ENCODE measurements around the gene PSMB10.

PSMB10 gene

DNA sequence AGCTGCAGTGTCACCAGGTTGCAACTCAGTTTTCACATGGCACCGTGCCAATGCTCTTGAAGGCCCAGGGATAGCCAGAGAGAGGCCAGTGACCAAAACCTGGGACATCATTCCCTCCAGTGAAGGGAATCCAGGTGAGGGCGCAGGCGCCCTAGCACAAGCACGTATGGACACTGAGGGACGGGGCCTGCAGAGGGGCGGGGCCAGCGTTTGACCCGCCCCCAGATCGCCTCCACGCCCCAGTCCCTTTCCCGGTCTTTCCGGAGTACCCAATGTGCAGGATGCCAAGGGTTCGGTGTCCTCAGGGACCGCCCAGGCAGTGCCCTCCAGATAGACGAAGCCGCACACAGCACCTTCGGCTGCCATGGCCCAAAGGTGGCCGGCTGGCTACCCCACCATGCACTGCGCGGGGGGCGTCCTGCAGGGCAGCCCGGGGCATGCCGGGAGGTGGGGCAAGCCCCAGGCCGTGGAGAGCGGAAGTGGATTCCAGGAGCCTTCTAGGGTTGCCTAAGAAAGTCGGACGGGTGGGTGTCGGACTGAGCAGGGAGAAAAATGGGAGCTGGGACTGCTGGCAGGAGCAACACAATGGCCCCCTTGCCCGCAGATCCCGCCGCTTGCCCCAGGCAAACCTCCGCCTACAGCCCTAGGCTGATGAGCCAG, 27.1 kb upstream of the PSMB10 start:
- no peak for DNase-seq (ENCODE audit: low read depth)

DNA sequence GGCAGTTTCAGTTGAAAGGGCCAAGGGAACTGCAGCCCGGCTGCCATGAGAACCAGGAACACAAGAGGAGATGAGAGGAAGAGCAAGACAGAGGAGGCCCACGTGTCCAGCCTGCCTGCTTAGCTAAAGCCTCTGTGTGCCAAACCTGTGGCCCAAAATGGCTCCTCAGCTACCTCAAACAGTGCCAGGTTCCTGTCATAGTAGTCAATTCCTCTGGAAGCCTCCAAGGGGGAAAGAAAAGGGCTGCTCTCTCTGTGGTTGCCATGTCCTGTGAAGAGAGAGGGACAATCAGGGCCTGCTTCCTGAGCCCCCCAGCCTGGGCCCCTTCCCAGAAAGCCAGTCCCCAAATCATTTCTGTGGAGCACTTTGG, 26.6 kb upstream of the PSMB10 start:
- DNase-seq (ENCODE audit: low read depth), result no peak

DNA sequence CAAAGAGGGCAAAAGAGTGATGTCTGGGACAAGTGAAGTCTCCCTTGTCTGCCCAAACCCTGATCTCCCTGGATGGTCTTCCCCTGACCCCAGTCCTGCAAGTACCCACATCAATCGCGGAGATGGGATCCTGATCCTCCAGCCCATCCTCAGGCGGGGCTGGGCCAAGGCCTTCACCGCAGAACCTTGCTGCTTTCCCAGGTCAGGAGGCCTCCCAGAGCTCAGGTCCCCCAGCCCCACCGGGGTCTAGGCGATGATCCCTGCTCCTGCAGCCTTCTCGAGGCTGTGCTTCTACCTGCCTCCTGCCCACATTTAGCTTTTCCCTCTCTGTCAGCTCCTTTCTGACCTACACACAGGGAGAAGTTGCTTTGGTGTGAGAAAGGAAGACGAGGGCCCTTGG, 25.5 kb upstream of the PSMB10 start:
- DNase-seq (ENCODE audit: low read depth), result no peak

DNA sequence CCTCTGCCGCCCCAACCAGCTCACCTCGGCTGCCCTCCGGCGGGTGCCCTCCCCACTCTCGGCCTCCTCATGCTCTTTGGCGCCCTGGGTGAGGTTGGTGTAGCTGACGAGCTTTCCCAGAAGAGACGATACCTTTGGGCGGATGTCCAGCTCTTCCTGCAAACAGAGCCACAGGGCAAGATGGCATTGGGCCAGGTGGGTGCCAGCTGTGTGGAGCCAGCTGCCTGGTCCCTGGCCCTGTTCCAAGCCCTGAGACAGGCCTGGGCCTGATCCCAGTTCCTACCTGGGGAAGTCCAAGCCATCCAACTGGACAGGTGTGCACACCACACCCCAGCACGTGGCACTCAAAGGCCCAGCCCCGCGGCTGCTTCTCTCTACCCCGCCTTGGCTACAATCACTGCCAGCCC, 24.9 kb upstream of the PSMB10 start:
- no peak for DNase-seq (ENCODE audit: low read depth)

DNA sequence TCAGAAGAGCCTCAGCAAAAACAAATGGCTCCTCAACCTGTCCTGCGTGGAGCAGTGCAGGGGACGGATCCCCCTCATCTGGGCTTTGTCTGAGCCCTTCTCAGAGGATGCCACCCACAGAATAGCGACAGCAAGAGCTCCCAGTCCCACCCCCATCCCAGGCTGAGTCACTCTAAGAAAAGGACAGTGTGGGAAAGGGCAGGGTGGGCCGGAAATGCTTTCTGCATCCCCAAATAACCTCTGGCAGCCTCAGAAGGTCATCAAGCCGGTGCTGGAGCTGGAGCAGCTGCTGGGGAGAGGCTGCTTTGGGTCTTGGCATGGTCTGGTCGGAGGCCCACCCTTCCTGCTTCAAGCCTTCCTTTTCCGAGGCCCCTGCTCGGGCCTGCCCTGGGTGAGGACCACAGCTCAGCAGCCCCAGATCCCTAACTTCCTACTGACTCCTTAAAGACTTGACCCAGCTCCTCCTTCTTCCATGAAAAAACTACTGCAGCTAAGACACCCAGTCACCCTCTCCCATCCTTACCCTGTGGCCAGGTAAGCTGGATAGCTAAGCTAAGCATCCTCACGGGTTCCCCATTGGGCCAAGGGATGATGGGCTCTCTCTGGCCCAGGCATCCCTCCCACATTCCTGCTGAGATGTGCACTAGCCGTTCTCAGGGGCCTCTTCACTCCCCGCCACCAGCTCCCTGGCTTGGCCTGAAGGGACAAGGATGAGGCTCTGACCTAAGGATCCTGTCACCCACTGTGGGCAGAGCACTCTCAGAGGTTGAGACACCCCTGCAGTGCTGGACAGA, 23.1 kb upstream of the PSMB10 start:
- no peak for DNase-seq (ENCODE audit: low read depth)

DNA sequence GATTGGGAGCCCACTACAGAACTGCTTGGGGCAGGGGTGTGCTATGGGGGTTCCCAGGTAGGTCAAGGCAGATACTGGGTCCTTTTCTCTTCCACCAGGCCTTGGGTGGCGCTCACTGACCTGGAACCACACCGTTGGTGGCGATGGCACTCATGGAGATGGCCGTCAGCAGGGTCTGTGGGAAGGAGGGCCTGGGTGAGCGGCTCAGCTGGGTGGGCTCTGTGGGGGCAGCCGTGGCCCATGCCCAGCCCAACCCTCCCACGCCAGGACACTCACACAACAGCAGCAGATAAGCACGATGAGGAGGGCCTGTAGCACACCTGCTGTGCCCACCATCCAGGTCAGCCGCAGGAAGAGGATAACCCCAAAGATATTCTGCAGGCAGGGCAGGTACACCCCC, 21.0 kb upstream of the PSMB10 start:
- no peak for DNase-seq (ENCODE audit: low read depth)

GRCh38 chr16:67954421-67955196, 18.0 kb upstream of the PSMB10 start:
- DNase-seq (ENCODE audit: low read depth), result no peak

DNA sequence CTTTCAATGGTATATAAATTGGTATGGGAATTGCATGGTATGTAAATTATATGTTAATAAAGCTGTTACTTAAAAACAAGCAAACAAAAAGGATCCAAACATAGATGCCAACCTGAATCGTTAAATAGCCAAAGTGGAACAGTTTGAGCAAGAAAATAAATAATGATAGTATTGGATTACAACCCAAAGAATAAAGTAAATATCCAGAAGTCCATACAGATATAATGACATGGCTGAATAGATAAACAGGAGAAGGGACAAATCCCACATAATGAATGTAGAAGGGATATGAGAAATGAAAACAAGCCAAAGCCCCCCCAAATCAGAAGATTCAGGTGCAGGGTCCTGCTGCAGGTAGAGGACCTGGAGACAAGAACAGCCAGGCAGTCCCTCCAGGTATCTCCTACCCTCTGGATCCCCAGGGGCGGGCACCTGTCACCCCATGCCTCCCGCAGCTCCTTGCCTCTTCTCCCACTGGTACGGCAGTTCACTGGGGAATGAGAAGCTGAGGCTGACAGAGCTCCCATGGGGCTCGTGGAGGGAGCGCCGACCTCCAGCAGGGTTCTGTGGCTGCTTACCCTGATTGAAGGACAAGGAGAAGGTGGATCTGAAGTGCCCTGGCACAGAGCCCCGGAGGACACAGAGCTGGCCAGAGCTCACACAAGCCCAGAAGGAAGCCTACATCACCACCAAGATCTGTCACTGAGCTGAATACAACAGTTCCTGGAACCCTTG, 17.2 kb upstream of the PSMB10 start:
- DNase-seq (ENCODE audit: low read depth), result no peak

DNA sequence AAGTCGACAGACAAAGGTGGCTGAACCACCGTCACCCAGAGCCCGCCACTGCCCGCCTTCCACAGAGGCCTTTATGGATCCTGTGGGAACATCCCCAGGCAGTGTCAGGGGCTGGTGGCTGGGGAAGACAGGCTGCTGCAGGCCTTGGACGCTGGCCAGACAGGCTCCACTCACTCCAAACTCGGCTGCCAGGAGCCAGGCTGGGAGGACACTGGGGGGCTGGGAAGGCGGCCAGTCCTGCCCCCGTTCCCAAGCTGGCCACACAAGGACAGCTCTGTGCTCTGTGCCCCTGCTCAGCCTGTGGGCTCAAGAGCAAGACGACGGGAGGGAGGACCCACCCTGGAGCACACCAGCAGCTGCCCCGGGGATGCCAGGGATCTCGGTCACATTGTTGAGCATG, 14.8 kb upstream of the PSMB10 start:
- no peak for DNase-seq (ENCODE audit: low read depth)

DNA sequence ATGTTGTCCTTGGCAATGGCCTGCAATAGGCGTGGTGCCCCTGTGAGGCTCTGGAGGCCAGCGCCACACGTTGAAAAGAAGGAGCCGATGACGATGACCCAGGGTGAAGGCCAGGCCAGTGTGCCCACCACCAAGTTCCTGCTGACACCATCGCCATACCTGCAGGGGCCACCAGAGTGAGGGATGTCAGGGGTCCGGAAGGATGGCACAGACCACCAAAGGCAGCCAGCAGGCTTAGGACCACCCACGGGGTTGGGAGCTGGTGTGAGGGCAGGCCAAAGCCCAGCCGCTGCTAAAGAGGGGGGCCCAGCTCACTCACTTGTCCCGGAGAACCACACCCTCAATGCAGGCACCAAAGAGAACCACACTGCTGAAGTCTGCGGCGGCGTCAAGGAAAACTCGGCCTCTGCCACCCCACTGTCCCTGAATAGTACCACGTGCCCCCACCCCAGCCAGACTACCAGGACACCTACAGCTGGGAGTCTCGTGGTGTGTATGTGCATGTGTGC, 13.7 kb upstream of the PSMB10 start:
- no peak for DNase-seq (ENCODE audit: low read depth)

GRCh38 chr16:67949645-67950044, 13.0 kb upstream of the PSMB10 start:
- no peak for DNase-seq (ENCODE audit: low read depth)

GRCh38 chr16:67948015-67948414, 11.4 kb upstream of the PSMB10 start:
- DNase-seq (ENCODE audit: low read depth), result no peak

DNA sequence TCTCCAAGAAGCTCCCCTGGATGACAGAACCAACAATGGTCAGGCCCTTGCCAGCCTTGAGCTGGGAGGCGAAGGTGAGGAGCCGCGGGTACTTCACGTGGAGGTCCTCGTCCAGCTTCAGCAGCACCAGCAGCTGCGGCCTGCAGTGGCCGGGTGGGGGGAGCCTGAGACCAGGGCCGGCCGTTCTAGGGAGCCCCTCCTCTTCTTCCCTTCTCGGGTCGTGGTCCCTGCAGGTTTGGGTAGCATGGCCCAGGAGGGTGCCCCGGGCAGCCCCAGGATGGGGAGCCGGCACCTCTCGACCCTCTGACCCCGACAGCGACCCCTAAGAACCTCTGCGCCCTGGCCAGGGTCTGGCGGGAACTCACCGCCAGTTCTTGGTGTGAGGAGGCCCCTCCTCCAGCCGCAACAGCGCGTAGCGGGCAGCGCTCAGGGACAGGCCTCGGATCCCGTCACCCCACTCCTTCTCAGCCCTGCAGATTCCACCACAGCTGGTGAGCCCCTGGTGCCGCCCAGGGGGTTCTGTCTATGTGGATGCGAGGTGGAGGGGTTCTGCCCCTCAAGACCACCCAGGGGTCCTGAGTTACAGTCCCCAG, 10.4 kb upstream of the PSMB10 start:
- DNase-seq (ENCODE audit: low read depth), result no peak

DNA sequence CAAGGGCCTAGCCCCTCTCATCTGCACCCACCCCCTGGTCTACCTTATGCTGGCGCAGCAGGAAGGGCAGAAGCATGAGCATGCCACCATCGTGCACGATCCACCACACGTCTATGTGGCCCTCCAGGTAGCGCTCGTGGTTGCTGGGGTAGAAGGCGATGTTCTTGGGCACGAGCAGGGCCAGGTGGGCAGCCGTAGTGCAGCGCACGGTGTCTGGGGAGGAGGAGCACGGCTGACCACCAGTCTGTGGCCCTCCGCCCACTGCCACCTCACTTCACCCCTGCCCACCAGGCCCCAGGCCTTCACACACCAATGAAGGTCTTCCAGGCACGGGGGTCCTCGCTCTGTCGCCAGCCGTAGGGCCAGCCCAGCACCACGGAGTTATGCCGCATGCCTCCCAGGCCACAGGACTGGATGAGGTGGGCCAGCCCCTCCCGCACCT, 9.5 kb upstream of the PSMB10 start:
- DNase-seq (ENCODE audit: low read depth), result no peak

GRCh38 chr16:67945392-67945933, 8.8 kb upstream of the PSMB10 start:
- no peak for DNase-seq (ENCODE audit: low read depth)

- DNase-seq (ENCODE audit: low read depth), result no peak
Observed at GRCh38 chr16:67944690-67945391, 8.2 kb upstream of the PSMB10 start.

DNA sequence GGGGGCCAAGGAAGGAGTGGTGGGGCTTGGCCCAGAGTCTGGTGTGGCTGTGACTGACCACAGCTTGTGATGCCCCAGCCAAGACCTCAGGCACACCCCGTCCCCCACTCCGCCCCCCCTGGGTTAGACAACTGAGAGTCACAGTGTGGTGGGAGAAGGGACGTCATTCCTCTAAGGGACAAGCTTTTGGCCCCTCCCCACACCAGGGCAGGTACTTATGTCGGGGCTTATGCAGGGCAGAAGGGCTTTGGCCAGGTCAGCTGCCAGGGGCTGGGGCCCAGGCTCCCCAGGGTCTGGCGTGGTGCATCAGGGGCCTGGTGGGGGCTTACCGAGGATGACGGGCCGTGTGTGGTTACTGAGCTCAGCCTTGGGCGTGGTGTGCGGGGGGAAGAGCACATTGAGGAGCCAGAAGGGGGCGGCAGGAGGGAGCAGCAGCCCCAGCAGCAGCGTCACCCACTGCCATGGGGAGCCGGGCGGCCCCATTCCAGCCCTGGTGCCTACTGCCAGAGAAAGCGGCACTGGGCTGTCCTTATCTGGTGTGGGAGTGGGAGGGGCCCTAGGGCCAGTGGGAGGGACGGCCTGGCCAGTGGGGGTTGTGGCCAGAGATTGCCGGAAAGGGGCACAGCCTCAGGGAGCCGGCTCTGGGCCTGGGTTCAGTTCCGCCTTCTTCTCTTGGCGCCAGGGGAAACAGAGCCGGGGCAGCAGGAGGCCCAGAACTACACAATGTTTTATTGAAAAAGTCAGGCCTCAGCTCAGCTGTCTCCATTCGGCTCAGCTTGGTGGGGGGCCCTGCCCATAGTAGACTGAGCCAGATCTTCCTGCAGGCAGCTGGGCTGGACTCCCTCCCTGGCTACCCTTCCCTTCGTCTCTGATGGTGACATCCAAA, 7.2 kb upstream of the PSMB10 start, which contains the start of gene LCAT:
Gene LCAT, minus strand, starts transcription at position 502 of the 886 bp plus-strand sequence. Its CDS starts 19 bp downstream, at position 483.
- no peak for DNase-seq (ENCODE audit: low read depth)

DNA sequence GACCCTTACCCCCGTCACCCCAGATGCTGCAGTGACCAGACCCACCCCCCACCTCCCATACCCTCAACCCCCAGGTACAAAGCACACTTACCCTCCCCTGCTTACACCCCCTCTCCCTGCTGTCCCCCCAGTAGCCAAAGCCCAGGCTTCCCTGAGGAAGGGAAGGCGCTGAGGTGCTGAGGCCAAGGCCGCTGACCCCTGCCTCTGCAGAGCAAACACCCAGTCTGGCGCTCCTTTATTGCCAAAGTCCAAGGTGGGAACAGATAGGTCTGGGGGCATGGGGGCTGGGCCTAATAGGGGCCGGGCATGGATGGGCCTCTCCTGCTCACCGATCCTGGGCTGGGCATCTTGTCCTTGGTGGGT, 6.6 kb upstream of the PSMB10 start:
- DNase-seq (ENCODE audit: low read depth), result no peak

DNA sequence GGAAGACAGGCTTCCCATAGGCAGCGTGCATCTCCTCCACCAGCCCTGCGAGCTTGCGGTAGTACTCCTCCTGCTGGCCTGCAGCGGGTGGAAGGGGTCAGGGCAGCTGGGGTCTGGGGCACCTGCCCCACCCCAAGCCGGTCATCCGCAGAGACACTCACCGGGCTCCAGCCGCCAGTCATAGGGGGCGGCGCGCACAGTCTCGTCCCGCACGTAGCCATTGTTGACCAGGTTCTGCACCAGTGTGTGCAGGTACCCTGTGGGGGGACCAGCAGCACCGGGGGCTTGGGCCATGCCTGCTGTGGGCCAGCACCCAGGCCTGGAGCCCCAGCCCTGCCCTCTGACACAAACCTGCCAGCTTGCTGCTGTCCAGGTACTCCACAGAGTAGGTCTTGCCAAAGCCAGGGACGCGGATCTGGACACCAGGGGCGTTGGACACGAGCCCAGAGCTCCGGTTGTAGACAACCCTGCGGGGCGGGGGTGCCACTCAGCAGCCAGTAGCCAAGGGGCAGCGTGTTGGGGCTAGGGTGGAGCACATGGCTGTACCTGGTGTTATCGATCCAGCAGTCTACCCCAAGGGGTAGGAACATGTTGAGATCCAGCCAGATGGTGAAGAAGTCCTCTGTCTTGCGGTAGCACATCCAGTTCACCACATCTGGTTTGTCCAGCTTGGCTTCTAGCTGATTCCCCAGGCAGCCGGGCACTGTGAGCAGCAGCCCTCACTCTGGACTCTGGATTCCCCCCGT, 6.0 kb upstream of the PSMB10 start:
- no peak for DNase-seq (ENCODE audit: low read depth)
